Rectal smooth muscle tissue (tissue), 1 donor: Measurements from ENCODE around the gene SPATA22.
"Not testable (repeated sequence)": the region's sequence is repeated elsewhere in the genome, so short reads cannot be mapped to it uniquely, and the experiment has no call there.

Experiments used
- H3K27ac ChIP-seq: one replicate; pipeline ENCODE4 v1.7.0; 2013; ENCODE audit warnings: low read depth, low read length, inconsistent platforms
- H3K27me3 ChIP-seq: one replicate; pipeline ENCODE4 v1.7.0; 2013; ENCODE audit warnings: low read length; ENCODE audit not compliant: control insufficient read depth, insufficient read depth
- H3K36me3 ChIP-seq: one replicate; pipeline ENCODE4 v1.7.0; 2013; ENCODE audit warnings: low read length; ENCODE audit not compliant: control insufficient read depth, insufficient read depth
- H3K4me1 ChIP-seq: one replicate; pipeline ENCODE4 v1.7.0; 2013; ENCODE audit warnings: low read length; ENCODE audit not compliant: control insufficient read depth, insufficient read depth
- H3K4me3 ChIP-seq: one replicate; pipeline ENCODE4 v1.7.0; 2013; ENCODE audit warnings: low read length
- H3K9ac ChIP-seq: one replicate; pipeline ENCODE4 v1.7.0; 2013; ENCODE audit warnings: low read length

SPATA22 gene

DNA sequence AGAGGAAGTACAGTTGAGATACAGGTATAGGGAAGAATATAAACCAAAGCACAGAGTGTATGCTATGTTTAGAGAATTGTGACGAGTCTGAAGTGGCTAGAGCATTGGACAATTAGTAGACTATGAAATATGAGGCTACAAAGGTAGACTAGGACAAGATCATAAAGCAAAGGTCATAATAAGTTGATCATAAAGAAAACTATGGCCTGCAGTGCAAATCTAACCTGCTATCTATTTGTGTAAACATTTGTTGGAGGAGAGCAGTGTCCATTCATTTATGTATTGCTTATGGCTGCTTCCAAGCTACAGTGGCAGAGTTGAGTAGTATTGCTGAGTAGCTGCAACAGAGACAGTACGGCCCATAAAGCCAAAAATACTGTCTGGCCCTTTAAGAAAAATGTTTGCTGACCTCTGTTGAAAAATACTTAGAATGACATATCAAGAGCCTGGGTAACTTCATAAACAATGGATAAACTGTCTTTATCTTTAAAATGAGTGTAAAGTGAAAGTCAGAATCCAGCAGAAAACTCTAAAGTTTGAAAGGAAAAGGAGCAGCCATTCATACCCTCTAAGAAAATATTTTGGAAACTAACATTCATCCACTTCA is 23.5 kb downstream of the SPATA22 start:
- Histone ChIP-seq H3K27me3 (no peaks in the 10 kb centered on the region), H3K4me3 (no peak overlapping the region), H3K4me1 (no peaks in the 10 kb centered on the region), H3K27ac (no peak overlapping the region), H3K9ac (no peak overlapping the region), H3K36me3 (no peaks in the 10 kb centered on the region)

DNA sequence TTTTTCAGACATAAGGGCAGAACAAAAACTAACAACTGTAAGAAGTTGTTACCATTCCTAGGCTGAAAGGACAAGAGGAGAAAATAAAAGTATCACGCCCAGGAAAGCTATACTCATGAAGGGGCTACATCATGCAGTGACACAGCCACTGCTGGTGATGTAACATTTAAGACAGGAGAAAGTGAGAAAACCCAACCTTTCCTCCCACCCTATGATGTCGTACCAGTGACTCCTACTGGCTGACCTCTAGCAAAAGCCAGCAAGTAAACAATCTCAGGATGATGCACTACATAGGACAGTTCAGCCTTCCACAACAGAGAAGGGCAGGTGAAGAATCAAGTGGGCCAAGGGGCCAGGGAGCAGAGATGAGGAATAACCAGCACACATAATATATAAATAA is 24.0 kb downstream of the SPATA22 start:
- no peaks in the 10 kb centered on the region for H3K27me3 ChIP-seq
- no peak overlapping the region for H3K27ac ChIP-seq
- no peak overlapping the region for H3K9ac ChIP-seq

DNA sequence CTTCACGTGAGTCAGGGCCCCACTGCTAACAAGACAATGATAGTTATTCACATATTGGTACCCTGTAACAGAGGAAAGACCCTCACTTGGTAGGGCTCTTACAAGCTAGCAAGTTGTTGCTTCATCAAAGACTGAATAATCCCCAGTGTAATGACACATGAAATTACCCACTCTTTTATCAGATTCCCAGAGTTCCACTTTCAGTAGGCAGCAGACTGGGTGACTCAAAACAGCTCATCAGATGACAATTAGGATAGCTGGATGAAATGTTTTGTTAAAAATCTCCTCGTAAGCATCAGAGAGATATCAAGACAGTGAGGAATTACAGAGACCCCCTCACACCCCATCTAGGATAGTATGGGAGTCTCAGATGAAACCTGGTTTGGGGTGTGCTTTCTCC is 31.2 kb downstream of the SPATA22 start:
- Histone ChIP-seq H3K27ac (no peak overlapping the region), H3K4me3 (no peak overlapping the region), H3K27me3 (no peaks in the 10 kb centered on the region)

More for the DNA sequence above, 24.0 kb downstream of the SPATA22 start:
- no peaks in the 10 kb centered on the region for H3K36me3 ChIP-seq
- H3K4me1 ChIP-seq: no peaks in the 10 kb centered on the region
- H3K4me3 ChIP-seq: no peak overlapping the region

DNA sequence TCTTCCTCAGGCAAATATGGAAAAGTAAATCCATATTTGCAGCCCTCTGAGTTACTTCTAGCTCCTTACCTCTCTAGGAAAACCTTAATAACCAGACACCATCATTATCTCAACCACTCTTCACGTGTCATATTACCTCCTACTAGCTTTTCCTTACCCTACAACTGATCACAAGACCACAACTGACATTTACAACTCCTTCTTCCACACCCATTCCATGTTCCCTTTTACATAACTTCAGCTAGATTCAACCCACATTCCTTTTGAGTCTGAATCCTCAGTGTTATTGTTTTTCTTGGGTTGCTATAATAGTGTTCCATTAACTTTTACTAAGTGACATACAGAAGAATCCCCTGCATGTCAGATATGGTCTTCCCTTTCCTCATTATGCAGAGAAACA is 33.3 kb downstream of the SPATA22 start:
- no peaks in the 10 kb centered on the region for H3K4me1 ChIP-seq
- H3K27ac ChIP-seq: no peak overlapping the region
- H3K9ac ChIP-seq: no peak overlapping the region
- no peaks in the 10 kb centered on the region for H3K27me3 ChIP-seq
- H3K4me3 ChIP-seq: no peak overlapping the region
- no peaks in the 10 kb centered on the region for H3K36me3 ChIP-seq

More for the DNA sequence above, 31.2 kb downstream of the SPATA22 start:
- no peaks in the 10 kb centered on the region for H3K4me1 ChIP-seq
- no peaks in the 10 kb centered on the region for H3K36me3 ChIP-seq
- H3K9ac ChIP-seq: no peak overlapping the region

DNA sequence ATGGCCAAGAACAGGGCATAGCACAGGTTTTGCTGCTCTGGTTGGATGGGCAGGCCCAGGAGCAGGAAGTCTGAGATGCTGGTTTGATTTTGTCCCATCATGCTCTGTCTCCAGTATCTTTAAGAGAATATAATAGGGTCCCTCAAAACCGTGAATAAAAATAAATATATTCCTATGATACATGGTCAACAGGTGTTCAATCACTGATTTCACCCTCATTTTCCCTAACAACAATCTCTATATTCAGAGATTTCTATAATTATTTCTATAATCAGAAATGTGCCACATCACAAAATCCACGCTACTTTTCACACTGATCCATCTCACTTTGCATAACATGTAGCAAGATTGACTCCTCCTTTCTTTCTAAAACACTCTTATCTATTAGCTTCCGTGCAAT is 37.9 kb downstream of the SPATA22 start, which contains the start of gene OR1E2:
Gene OR1E2 (minus strand): TSS at position 101 of the 400 bp plus-strand sequence. CDS start 0 bp downstream, at position 101.
- no peaks in the 10 kb centered on the region for H3K4me1 ChIP-seq
- H3K27ac ChIP-seq: no peak within 1 kb of the TSS
- H3K4me3 ChIP-seq: no peak within 1 kb of the TSS
- no peaks in the 10 kb centered on the region for H3K36me3 ChIP-seq
- H3K9ac ChIP-seq: no peak within 1 kb of the TSS
- H3K27me3 ChIP-seq: no peaks in the 10 kb centered on the region

DNA sequence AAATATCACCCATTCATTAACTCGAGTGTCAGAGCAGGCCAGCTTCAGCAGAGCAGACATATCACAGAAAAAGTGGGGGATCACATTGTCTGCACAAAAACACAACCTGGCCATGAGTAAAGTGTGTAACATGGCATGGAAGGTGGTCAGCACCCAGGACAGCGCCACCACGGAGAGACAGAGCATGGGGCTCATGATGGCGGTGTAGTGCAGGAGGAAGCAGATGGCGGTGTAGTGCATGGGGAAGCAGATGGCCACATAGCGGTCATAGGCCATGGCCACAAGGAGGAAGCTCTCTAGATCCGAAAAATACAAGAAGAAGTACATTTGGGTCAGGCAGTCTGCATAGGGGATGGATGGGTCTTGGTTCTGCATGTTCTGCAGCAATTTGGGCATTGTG is 38.4 kb downstream of the SPATA22 start:
- not testable (repeated sequence) for H3K27me3 ChIP-seq

DNA sequence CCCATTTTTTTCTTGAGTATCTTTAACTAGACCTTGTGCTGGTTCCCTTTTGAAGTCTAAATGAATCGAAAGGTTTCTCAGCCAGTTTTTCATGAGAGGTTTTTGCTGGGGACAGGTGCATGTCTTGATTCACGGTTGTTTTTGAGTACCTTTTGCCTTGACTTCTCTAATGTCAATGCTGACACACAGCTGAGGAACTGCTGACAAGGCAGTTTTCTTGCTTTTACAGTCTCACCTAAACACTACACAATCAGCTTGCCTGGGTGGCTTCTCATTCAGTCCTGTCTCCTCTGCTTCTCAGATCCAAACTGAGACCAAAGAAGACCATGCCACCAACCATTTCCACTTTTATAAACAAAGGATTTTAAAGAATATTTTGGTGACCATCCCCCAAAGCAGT is 53.4 kb downstream of the SPATA22 start:
- H3K9ac ChIP-seq: no peak overlapping the region

More for the DNA sequence above, 38.4 kb downstream of the SPATA22 start:
- not testable (repeated sequence) for H3K4me3 ChIP-seq, H3K27ac ChIP-seq, H3K9ac ChIP-seq, H3K36me3 ChIP-seq, H3K4me1 ChIP-seq

DNA sequence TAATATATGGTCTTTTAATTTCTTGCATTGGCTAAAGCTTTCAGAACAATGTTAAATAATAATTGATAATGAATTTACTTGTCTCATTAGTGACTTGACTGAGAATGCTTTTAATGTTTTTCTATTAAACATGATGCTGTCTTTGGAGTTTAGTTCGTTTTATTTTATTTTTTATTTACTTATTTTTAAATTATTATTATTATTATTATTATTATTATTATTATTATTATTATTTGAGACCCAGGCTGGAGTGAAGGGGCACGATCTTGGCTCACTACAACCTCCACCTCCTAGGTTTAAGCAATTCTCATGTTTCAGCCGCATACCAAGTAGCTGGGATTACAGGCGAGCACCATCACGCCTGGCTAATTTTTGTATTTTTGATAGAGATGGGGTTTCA is 56.0 kb downstream of the SPATA22 start:
- Histone ChIP-seq H3K27me3 (no peaks in the 10 kb centered on the region), H3K4me1 (no peaks in the 10 kb centered on the region), H3K36me3 (no peaks in the 10 kb centered on the region), H3K27ac (no peak overlapping the region), H3K9ac (no peak overlapping the region), H3K4me3 (no peak overlapping the region)

More for the DNA sequence above, 53.4 kb downstream of the SPATA22 start:
- no peak overlapping the region for H3K4me3 ChIP-seq
- H3K36me3 ChIP-seq: no peaks in the 10 kb centered on the region
- H3K27me3 ChIP-seq: no peaks in the 10 kb centered on the region
- no peaks in the 10 kb centered on the region for H3K4me1 ChIP-seq
- no peak overlapping the region for H3K27ac ChIP-seq

DNA sequence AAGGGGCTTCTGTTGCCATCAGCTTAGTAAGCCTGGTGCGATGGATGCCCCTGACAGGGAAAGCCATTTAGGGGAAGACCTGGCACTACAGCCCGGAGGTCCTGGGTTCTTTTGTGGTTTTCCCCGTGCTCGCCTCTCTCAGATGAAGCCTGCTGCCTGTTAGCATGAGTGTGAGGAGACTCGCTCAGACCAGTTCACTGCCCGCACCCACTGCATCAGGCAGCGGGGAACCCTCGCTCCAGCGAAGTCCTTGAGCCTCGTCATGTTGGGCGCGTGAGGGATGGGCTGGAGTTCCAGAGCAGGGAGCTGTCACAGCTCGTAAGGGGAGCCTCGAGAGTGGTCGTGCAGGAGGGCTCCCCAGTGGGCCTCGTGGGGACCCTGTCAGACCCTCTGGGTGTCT is 59.4 kb downstream of the SPATA22 start:
- H3K36me3 ChIP-seq, H3K4me3 ChIP-seq, H3K27me3 ChIP-seq, H3K27ac ChIP-seq, H3K9ac ChIP-seq, H3K4me1 ChIP-seq: not testable (repeated sequence)

DNA sequence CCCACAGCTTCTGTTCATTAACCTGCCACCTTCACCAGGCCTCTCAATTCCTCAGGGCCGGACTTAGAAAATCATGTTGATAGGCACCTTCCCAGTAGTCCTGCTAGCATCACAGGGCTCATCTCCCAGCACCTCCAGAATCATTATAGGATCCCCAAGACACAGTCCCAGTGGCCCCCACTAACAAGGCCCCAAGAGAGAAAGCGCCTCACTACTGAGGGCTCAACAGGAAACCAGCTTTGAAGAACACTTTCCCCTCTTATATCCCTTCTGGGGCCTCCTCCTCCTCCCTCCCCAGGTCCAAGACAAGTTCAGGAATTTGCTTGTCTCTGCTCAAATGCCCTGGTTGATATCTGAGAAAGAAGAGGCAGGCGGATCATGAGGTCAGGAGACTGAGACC is 60.5 kb downstream of the SPATA22 start, which contains the start of gene OR3A3:
Gene OR3A3 (plus strand): TSS at position 301 of the 400 bp plus-strand sequence.
- Histone ChIP-seq H3K36me3 (no peaks in the 10 kb centered on the region), H3K4me1 (no peaks in the 10 kb centered on the region), H3K9ac (no peak within 1 kb of the TSS), H3K27me3 (no peaks in the 10 kb centered on the region), H3K4me3 (no peak within 1 kb of the TSS), H3K27ac (no peak within 1 kb of the TSS)

DNA sequence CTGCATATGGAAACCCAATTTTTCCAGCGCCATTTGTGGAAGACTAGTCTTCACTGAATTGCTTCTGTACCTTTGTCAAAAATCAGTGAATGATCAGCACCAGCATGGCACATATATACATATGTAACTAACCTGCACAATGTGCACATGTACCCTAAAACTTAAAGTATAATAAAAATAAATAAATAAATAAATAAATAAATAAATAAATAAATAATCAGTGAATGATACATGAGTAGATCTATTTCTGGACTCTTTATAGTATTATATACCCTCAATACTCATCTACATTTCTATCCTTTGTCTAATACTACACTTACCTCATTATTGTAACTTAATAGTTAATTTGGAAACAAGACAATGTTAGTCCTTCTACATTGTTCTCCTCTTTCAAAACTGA is 67.8 kb downstream of the SPATA22 start:
- not testable (repeated sequence) for H3K9ac ChIP-seq, H3K27ac ChIP-seq, H3K4me1 ChIP-seq, H3K4me3 ChIP-seq, H3K27me3 ChIP-seq, H3K36me3 ChIP-seq

DNA sequence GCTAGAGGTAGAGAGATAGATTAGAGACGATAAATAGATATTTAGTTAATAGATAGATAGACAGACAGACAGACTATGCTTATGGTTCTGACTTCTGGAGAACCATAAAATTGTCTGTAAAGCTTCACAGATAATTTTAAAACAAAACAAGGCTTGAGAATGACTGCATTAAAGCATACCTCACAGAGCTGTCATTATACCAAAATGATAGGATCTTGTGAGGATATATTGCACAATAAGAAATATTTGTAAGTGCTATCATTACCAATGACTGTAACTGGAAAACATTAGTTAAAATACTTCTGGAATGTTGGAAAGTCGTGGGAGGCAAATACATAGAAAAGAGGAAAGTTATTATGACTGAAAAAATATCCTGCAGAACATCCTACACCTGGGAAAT is 69.8 kb downstream of the SPATA22 start:
- no peaks in the 10 kb centered on the region for H3K36me3 ChIP-seq

DNA sequence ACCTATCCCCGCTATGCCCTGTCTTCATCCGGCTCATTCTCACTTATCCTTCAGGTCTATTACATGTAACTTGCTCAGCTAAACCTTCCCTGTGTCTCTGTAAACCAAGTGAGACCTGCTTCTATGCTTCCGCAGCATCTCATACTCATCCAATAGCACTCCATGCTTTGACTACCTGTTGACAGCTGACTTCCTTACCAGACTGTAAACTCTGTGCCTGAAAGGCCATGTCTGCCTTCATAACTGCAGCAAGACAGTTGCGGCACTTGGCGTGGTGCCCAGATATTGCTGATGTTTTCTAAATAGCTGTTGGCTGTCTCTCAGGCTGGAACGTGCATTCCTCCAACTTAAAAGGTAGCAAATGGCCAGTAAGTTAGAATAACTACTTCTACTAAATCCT is 71.6 kb downstream of the SPATA22 start:
- Histone ChIP-seq H3K27ac (no peak overlapping the region), H3K27me3 (no peaks in the 10 kb centered on the region), H3K9ac (no peak overlapping the region), H3K36me3 (no peaks in the 10 kb centered on the region), H3K4me1 (no peaks in the 10 kb centered on the region), H3K4me3 (no peak overlapping the region)

More for the DNA sequence above, 69.8 kb downstream of the SPATA22 start:
- Histone ChIP-seq H3K4me1 (no peaks in the 10 kb centered on the region), H3K4me3 (no peak overlapping the region), H3K9ac (no peak overlapping the region), H3K27ac (no peak overlapping the region), H3K27me3 (no peaks in the 10 kb centered on the region)
